ENCODE measurements around the gene TSPEAR.
"Not testable (repeated sequence)": the region's sequence is repeated elsewhere in the genome, so short reads cannot be mapped to it uniquely, and the experiment has no call there.

The TSPEAR gene

DNA sequence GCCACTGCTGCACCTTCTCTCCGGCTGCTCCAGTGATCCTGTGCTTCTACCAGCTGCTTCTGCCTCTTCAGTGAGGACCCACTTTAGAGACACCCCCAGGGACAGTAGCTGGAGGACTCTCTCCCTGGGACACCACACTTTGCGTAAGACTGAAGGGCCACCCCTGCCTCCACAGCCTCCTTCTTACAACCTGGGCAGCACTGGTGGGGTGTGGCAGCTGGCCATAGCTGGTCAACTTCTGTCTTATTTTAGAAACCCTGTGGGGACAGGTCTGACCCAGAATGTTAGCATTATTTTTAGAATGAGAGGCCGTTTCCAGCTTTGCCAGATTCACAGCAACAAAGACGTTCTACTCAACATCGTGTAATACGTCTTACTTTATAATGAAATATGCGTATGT is 85.6 kb downstream of the TSPEAR start:
- DNase-seq = no peak

DNA sequence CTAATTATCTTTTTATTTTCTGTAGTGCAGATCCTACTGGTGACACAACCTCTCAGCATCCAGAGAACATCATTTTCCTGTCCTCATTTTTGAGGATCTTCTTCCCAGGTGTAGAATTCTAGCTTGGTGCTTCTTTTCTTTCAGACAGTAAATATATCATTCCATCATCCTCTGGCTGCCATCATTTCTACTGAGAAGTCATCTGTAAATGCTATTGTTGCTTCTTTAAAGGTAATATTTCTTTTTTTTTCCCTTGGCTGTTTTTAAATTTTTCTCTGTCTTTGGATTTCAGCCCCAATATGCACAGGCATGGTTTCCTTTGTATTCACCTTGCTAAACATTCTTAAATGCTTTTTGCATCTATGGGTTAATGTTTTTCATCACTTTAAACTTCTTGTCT is 87.8 kb downstream of the TSPEAR start:
- DNase-seq = no peak

DNA sequence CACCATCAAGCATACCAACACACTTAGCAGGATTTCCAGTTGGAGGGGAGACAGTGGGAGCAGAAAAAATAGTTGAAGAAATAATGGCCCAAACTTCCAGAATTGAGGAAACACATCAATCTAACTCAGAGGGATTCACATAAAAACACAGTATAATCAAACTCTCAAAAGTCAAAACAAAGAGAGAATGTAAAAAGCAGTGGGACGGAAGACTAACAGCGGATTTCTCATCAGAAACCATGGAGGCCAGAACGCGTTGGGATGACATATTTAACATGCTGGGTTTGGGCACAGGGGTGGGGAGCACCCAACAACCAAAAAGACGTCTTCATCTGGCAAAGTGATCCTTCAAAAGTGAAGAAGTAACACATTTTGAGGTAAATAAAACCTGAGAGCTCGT is 91.5 kb downstream of the TSPEAR start:
- no peak for DNase-seq

DNA sequence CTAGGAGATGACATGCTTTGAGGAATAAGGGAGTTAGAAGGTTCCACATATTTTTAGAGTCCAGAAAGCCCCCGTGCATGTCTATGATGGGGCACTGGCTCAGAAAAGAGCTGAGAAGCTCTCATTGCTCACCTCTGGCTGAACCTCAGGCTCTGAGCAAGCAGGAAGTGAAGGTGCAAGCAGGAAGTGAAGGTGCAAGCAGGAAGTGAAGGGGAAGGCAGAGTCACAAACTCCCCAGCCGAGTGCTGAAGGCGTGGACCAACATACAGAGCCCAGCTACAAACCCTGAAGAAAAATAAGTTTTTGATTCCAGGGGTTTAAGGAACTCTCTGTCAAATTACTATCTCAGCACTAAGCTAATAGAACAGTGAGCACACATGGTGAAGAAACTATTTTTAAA is 92.5 kb downstream of the TSPEAR start:
- no peak for DNase-seq

DNA sequence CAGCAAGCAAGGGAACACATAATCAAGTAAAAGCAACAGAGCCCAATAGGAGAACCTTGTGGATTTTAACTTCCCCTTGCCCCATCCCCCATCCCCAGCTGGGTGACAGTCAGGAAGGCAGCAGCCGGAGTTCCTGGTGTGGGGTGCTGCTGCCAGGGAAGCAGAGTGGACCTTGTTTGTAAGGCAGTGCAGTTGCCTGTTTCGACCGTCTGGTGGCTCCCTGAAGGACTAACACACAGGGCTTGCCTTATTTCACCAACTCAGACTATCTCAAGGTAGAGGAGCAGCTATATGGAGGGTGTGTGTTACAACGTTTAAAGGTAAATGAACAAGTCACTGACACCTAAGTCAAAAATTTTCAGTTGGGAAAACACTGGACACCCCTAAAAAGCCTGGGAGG is 92.9 kb downstream of the TSPEAR start:
- peak in 1 of 2 experiments; percentile 36 for DNase-seq

DNA sequence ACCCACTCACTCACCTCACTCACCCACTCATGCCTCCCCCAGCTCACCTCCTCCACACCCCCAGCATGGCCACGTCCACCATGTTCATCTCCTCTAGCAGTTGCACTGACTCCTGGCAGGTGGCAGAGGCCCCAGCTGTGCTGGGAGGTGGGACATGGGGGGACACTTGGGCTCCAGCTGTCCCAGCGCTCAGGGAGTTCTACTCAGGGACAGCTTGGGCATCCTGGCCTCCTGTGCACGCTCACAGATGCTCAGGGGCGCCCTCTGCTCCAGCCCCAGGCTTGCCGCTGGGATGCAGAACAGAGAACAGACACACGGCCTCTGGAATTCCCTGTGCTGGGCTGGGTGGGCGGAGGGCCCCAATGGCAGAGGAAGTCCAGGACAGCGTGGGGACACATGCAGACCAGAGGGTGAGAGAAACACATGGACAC is 94.3 kb downstream of the TSPEAR start:
- no peak for DNase-seq

DNA sequence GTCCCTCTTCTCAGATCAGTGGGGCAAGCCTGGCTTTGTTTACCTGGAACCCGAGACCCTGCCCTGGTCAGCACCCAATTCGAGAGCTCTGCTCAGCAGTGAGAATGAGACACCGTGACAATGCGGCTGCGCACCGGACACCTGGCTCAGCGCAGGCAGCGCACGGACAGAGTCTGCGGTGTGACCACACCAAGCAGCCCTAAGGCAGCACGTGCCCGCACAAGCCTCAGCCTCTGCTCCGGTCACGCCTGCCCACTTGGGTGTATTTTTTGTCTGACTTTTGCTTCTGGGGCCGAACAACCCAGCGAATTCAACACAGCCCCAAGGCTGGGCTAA is 94.8 kb downstream of the TSPEAR start:
- DNase-seq = no peak

DNA sequence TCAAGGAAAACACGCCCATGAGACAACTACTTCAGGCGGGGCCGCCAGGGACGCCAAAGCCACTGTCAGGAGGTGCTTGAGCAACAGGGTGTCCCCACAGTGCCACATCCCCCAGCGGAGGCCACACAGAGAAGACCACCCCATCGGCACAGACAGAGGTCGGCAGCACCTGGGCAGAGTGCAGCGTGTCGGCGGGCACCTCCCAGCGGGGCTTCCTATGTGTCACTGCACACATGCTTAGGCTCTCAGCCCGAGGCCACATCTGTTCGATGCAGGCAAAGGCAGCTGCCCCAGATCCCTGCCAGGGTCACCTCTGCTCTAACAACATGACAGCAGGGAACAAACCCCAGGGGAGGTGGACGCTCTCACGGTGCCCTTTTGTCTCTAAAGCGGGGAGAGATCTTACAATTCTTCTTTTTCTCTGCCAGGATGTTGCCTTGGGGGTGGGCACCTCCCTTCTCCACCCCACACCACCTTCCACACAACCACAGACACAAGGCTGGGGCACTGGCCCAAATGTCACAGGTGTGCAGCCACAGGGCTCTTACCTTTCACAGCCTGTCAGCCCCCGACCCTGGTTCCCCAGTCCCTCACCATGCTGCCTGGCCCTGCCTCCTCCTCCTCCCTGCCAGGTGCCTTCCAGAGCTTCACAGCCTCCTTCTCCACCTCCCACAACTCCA is 95.3 kb downstream of the TSPEAR start:
- DNase-seq = no peak

DNA sequence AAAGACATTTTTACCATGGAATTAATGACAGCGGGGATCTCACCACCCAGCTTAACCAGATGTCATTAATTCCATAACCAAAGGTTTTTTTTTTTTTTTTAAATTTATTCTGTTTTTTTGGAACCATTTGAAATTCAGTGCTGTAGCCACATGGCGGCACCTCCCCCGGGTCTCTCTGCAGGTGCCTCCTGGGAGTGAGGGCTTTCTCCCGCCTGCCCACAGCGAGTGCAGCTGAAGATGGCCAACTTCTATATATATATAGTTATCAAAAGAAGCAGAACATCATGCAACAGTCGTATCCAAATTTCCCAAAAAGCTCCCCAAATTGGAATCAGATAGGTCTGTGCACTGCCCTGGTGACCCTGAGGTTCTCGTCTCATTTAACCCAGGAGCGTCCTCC is 95.9 kb downstream of the TSPEAR start:
- no peak for DNase-seq

DNA sequence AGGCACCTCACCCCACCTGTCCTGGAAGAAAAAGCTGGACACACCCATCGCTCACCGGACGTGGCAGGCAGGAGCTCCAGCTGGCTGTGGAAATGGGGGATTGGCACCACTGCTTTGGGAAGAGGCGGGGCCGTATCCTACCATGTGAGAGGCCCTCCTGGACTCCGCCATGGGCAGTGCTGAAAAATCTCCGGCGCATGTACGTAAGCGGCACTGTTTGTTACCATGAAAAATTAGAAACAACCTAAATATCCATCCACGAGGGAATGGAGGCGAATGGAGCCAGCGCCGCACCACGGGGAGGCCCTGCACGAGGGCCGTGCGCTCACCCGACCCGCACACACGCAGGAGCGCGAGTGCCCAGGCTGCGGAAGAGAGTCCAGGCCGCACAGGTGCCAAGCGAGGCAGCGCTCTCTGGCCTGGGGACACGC is 96.4 kb downstream of the TSPEAR start:
- no peak for DNase-seq

DNA sequence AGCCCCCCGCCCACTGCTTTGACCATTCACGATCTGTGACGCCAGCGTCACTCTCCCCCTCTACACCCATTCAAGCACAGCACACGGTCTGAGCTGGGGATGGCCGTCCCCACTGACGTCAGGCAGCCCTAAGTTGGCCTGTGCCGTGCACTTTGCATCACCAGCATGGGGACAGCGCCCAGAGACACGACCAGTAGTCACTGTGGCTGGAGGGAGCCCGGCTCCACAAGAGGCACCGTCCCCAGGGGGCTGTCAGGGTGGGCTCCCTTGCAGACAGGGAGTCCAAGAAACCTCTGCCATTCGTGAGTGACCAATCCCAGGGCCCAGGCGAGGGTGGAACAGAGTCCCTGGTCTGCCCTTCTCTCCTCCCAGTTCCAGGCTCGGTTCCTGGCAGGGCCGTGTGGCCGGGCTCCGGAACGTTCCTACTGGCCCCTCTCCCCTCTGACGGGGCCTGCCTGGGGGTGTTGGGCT is 97.2 kb downstream of the TSPEAR start:
- DNase-seq = no peak

DNA sequence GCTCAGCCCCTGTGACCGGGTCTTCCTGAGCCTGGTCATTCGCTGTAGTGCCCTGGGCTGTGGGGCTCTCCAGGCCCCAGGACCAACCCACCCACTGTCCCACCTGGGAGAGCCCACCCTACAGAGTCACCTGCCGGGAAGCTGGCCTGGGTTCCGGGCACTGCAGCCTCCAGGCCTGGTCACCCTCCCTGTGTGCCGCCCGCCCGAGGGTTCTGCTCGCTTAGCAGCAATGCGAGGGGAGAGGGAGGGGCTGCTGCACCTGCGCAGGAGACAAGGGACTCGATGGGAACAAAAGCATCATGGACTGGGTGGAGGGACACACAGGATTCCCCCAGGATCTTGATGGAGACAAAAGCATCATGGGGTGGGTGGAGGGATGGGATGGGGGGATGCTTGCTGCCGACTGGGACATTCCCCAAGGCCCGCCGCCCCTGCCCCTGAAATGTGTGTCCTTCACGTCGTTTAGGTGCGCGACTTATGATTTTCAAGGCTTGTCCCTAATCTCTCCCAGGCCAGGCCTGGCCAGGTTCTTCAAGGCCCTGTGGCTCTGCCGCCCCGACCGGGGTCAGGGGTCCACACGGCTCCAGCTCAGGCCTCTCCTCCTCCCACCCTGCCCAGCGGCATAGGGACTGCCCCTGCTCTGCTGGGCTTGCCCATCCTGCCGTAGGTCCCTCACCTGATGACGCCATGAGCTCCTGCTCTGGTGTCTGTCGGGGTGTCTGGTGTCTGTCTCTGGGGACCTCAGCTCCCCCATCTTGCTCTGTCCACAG is 97.8 kb downstream of the TSPEAR start:
- no peak for DNase-seq

DNA sequence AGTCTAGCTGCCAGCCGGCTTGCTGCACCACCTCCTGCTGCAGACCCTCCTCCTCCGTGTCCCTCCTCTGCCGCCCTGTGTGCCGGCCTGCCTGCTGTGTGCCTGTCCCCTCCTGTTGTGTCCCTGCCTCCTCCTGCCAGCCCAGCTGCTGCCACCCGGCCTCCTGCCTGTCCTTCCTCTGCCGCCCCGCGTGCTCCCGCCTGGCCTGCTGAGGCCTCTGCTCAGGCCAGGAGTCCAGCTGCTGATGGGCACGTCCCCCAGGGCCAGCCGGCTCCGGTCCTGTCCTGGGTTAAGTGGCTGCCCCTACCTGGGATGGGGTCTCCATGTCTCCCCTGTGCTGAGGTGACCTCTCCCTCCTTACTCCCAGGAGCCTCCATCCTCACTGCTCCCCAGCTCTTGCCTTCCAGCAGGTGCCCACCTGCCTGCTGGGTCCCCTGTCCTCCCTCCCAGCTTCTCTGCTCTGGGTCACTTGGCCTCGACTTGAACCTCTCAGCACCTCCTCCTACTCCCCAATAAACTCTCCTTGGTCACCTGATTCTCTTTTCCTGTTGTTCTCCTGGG is 98.6 kb downstream of the TSPEAR start:
- no peak for DNase-seq

DNA sequence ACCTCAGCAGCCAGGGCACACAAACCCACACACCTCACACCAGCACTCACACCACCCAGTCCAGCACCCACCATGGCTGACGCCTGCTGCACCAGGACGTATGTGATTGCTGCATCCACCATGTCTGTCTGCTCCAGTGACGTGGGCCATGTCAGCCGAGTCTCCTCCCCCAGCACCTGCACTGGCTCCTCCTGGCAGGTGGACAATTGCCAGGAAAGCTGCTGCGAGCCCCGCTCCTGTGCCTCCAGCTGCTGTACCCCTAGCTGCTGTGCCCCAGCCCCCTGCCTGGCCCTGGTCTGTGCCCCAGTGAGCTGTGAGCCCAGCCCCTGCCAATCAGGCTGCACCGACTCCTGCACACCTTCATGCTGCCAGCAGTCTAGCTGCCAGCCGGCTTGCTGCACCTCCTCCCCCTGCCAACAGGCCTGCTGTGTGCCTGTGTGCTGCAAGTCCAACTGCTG is 99.3 kb downstream of the TSPEAR start, which contains the start of gene KRTAP10-8:
Gene KRTAP10-8, plus strand, starts transcription at position 51 of the 458 bp plus-strand sequence. Its CDS starts 22 bp downstream, at position 73.
- DNase-seq = no peak

DNA sequence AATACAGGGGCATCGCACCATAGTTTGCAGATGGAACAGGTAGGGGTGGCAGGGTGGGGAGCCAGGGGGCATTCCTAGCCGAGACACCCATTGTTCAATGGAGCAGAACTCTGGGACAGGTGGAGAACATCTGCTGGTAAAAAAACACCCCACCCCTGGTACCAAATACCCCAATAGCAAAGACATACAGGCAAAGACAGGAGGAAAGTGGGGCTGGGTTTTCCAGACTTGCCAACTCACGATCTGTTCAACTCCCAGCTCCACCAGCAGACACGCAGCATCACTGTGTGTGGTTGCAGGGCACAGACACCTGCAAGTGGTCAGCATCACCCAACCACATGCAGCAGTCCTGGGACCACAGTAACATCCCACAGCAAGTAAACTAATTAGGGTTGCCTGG is 99.8 kb downstream of the TSPEAR start:
- DNase-seq = no peak

DNA sequence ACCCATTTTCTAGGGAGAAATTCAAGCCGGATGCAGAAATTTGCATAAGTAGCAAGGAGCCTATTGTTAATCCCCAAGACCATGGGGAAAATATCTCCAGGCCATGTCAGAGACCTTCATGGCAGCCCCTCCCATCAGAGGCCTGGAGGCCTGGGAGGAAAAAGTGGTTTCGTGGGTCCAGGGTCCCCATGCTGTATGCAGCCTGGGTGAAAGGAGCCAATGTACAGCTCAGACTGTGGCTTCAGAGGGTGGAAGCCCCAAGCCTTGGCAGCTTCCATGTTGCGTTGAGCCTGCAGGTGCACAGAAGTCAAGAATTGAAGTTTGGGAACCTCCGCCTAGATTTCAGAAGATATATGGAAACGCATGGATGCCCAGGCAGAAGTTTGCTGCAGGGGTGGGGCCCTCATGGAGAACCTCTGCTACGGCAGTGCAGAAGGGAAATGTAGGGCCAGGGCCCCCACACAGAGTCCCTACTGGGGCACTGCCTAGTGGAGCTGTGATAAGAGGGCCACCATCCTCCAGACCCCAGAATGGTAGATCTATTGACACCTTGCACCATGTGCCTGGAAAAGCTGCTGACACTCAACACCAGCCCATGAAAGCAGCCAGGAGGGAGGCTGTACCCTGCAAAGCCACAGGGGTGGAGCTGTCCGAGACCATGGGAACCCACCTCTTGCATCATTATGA is 101.1 kb downstream of the TSPEAR start:
- not testable (repeated sequence) for DNase-seq

DNA sequence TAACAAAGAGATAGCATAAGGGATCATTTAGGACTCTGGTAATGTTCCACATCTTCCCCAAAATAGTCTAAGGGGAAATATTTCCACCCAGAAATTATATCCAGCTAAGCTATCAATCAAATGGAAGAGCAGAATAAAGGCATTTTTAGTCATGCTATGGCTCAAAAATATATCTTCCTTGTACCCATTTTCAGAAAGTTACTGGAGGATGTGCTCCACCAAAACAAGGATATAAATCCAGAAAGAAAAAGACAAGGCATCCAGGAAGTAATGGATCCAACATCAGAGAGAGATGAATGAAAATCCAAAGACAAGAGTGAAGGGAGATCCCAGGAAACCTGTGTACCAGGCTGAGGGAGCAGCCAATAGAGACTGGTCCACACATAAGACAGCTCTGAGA is 102.2 kb downstream of the TSPEAR start:
- no peak for DNase-seq

DNA sequence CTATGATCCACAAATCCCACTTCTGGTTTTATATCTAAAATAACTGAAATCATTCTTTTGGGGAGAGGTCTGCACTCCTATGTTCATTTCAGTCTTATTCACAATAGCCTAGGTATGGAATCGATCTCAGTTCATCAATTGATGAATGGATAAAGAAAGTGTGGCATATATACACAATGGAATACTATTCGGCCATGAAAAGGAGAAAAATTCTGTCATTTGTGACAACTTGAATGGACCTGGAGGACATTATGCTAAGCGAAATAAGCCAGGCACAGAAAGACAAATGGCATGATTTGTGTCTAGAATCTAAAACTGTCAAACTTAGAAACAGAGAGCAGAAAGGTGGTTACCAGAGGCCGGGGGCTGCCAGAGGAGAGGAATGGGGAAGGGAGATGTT is 104.9 kb downstream of the TSPEAR start:
- DNase-seq = no peak

DNA sequence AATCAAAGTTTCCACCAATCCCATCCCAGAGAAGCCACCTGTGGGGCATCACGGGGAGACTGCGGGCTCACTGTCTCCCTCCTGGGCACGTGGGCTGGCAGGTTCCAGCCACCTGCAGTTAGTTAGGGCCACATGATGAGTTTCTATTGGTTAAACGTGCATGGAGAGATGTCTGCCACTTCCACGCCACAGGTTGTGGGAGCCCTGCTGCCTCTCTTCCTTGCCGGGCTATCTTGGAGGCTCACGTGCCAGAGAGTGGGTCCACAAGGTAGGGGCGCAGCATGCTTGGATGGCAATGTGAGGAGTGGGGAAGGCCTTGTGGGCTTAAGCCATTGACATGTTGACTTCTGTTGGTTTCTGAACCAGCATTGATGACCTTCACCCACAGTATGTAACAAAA is 107.5 kb downstream of the TSPEAR start:
- DNase-seq = no peak

DNA sequence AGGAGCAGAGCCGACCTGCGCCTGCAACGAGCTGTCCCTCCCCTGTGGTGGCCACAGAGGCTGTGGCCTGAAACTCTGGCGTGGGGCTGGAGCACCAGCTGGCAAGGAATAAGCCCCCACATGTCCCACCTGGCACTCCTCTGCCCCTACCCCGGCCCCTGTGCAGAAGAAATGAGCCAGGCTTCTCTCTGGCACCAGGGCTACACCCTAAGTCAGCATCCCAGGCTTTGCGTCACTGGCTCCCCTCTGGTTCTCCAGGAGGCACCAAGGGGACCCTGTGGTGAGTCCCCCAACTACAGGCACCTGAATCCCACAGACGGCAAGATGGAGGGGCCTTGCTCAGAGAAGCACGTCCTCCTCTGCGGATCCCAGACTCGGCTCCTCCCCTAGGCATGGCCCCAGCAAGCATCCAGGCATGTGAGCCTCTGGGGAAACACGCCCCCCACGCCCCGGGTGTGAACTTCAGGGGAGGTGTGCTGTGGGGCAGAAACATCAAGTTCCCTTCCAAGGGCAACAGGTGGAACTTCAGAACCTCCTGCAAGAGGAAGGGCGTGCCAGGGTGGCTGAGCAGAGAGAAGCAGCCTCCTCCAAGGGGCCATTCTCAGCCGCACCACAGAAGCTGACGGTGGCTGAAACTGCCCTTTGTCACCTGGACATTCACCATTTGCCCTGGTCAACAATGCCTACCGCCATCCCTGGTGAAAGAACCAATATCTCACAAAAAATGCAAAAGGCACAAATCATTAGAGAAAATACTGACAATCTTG is 108.1 kb downstream of the TSPEAR start:
- no peak for DNase-seq

DNA sequence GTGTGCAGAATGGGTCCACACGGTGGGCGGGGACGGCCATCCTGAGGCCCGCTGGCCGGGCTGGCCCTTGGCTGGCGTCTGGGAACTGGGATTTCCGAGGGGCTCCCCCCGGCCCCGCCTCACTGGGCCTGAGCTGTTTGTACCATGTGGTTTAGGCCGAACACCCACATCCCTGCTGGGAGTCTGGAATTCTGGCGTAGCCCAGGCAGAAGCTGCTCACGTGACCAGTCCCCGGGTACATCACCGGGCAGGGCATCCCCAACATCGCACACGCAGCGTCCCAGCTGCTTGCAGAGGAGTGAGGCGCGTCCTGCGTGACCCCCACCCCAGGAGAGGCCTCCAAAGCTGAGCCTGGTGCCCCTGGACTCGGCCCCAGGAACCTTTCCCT is 108.9 kb downstream of the TSPEAR start:
- DNase-seq = no peak

DNA sequence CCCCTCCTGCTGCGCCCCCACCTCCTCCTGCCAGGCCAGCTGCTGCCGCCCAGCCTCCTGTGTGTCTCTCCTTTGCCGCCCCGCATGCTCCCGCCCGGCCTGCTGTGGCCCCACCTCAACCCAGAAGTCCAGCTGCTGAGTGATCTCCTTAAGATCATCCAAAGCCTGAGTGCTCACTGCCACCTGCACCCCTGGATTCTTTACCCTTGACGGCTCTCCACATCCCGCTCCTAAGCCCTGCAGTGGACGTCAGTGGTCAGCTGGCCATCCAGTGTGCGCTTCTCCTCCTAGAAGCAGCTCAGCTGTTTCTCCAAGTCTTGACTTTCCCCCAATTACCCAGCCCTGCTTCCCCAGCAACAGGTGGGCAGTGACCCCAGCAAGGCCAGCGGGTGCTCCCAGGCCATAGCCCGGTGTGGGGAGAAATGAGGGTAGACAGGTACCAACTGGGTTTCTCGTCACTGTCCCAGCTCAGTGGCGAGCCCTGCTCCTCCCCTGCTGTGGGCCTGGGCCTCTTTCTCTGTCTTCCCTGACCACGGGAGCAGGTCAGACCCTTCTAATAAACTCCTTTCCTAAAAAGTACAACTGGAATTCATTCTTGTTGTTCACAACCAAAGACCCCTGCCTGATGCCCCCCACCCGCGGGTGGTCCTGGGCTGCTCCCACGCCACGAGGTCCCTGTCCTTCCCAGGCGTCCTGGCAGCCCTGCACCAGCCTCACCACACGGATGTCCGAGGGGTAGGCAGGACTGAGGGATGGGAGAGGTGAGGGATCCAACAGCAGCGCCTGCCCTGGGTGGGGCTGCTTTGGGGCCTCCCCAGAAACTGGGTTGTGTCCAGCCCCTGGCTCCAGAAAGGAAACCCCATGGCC is 109.5 kb downstream of the TSPEAR start:
- no peak for DNase-seq

Measured in NCI-H526 (cell line).